GM06990 (cell line): ENCODE data around the gene OXNAD1.

Experiments
- DNase-seq: peaks from one replicate; pipeline ENCODE4 v3.0.0-alpha.2; 2011; ENCODE audit not compliant: insufficient read length; ENCODE audit errors: extremely low read depth
- H3K27me3 ChIP-seq: replicated peaks from 2 replicates; pipeline ENCODE4 v1.6.0; 2011; ENCODE audit warnings: low read length; ENCODE audit not compliant: control insufficient read depth, insufficient read depth
- H3K36me3 ChIP-seq: 2 replicates; pipeline ENCODE4 v1.5.1; 2011; ENCODE audit warnings: low read length; ENCODE audit not compliant: control insufficient read depth, insufficient read depth
- H3K4me3 ChIP-seq: replicated peaks from 2 replicates; pipeline ENCODE4 v1.5.1; 2011; ENCODE audit warnings: low read depth, mild to moderate bottlenecking, control low read depth, low read length
- CTCF ChIP-seq: IDR thresholded peaks from 2 replicates; pipeline ENCODE4 v1.5.1; 2011; ENCODE audit warnings: low read length, control low read depth, mild to moderate bottlenecking, inconsistent platforms; ENCODE audit not compliant: insufficient read depth, poor library complexity, severe bottlenecking

OXNAD1 gene

GRCh38 chr3:16252988-16253387, 12.0 kb upstream of the OXNAD1 start:
- Histone ChIP-seq H3K4me3 (no peak overlapping the region), H3K27me3 (no peaks in the 10 kb centered on the region), H3K36me3 (no peaks in the 10 kb centered on the region)
- TF ChIP-seq CTCF, result no peak
- DNase-seq, result no peak

- Histone ChIP-seq H3K36me3 (no peaks in the 10 kb centered on the region), H3K4me3 (no peak overlapping the region), H3K27me3 (no peaks in the 10 kb centered on the region)
- no peak for DNase-seq
- no peak for TF ChIP-seq CTCF
Observed at GRCh38 chr3:16253601-16254000, 11.4 kb upstream of the OXNAD1 start.

GRCh38 chr3:16254916-16255315, 10.1 kb upstream of the OXNAD1 start:
- Histone ChIP-seq H3K4me3 (no peak overlapping the region), H3K36me3 (no peaks in the 10 kb centered on the region), H3K27me3 (no peaks in the 10 kb centered on the region)
- no peak for DNase-seq
- TF ChIP-seq CTCF, result no peak

- Histone ChIP-seq H3K27me3 (no peaks in the 10 kb centered on the region), H3K4me3 (no peak overlapping the region), H3K36me3 (no peaks in the 10 kb centered on the region)
- no peak for TF ChIP-seq CTCF
- DNase-seq, result no peak
Observed at GRCh38 chr3:16255326-16255725, 9.7 kb upstream of the OXNAD1 start.

- TF ChIP-seq CTCF, result no peak
- DNase-seq, result no peak
- Histone ChIP-seq H3K27me3 (no peaks in the 10 kb centered on the region), H3K4me3 (no peak overlapping the region), H3K36me3 (no peaks in the 10 kb centered on the region)
Observed at GRCh38 chr3:16255726-16256125, 9.3 kb upstream of the OXNAD1 start.

GRCh38 chr3:16257309-16257708, 7.7 kb upstream of the OXNAD1 start:
- Histone ChIP-seq H3K27me3 (no peaks in the 10 kb centered on the region), H3K4me3 (no peak overlapping the region), H3K36me3 (peaks cover 2% of the 10 kb centered on the region; the same call in 1 of the 2 replicates)
- TF ChIP-seq CTCF, result no peak
- no peak for DNase-seq
